Hepatocyte (in vitro differentiated cells): ENCODE measurements around the gene CEP78. TPM values are rescaled to one million over a fixed set of nuclear protein-coding genes. Genes with fewer than 3 reads are reported as not detected.

ENCODE experiments used
- DNase-seq: peaks from one replicate; pipeline ENCODE4 v3.0.0-alpha.2; 2016; ENCODE audit warnings: low spot score
- H2AFZ ChIP-seq: fragments of 200-600 bp; sonication (generic); 2 replicates; pipeline ENCODE4 v1.6.0; 2016; ENCODE audit warnings: antibody characterized with exemption, mild to moderate bottlenecking
- H3K27ac ChIP-seq: fragments of 200-600 bp; sonication (generic); 2 replicates; pipeline ENCODE4 v1.5.1; 2016; ENCODE audit warnings: mild to moderate bottlenecking
- H3K27me3 ChIP-seq: fragments of 200-600 bp; sonication (generic); 2 replicates; pipeline ENCODE4 v1.6.1; 2016
- H3K36me3 ChIP-seq: fragments of 200-600 bp; sonication (generic); replicated peaks from 2 replicates; pipeline ENCODE4 v1.5.1; 2016; ENCODE audit warnings: low read depth; ENCODE audit not compliant: insufficient read depth
- H3K4me1 ChIP-seq: fragments of 200-600 bp; sonication (generic); 2 replicates; pipeline ENCODE4 v1.5.1; 2016; ENCODE audit warnings: mild to moderate bottlenecking, moderate library complexity; ENCODE audit not compliant: insufficient read depth
- H3K4me2 ChIP-seq: fragments of 200-600 bp; sonication (generic); 2 replicates; pipeline ENCODE4 v1.6.0; 2016
- H3K4me3 ChIP-seq: fragments of 200-600 bp; sonication (generic); 2 replicates; pipeline ENCODE4 v1.5.1; 2016; ENCODE audit warnings: mild to moderate bottlenecking
- H3K79me2 ChIP-seq: fragments of 200-600 bp; sonication (generic); 2 replicates; pipeline ENCODE4 v1.6.0; 2017; ENCODE audit warnings: mild to moderate bottlenecking
- H3K9me2 ChIP-seq: fragments of 200-600 bp; sonication (generic); replicated peaks from 2 replicates; pipeline ENCODE4 v1.6.0; 2017; ENCODE audit warnings: mild to moderate bottlenecking; ENCODE audit not compliant: insufficient read depth
- H3K9me3 ChIP-seq: fragments of 200-600 bp; sonication (generic); 2 replicates; pipeline ENCODE4 v1.5.1; 2016; ENCODE audit warnings: low read depth, mild to moderate bottlenecking
- H4K20me1 ChIP-seq: fragments of 200-600 bp; sonication (generic); 2 replicates; pipeline ENCODE4 v1.6.0; 2016; ENCODE audit warnings: mild to moderate bottlenecking; ENCODE audit not compliant: insufficient read depth, poor library complexity, severe bottlenecking
- CTCF ChIP-seq: fragments of 200-600 bp; sonication (generic); IDR thresholded peaks from 2 replicates; pipeline ENCODE4 v1.5.1; 2016; ENCODE audit warnings: antibody characterized with exemption, mild to moderate bottlenecking; ENCODE audit not compliant: poor library complexity
- EZH2 ChIP-seq: fragments of 200-600 bp; sonication (generic); IDR thresholded peaks from 2 replicates; pipeline ENCODE4 v1.6.1; 2016; ENCODE audit warnings: antibody characterized with exemption, mild to moderate bottlenecking, borderline replicate concordance
- EZH2phosphoT487 ChIP-seq: fragments of 200-600 bp; sonication (generic); IDR thresholded peaks from one replicate; pipeline ENCODE4 v1.6.1; 2018; ENCODE audit warnings: antibody characterized with exemption, mild to moderate bottlenecking, low read depth, moderate library complexity; ENCODE audit not compliant: unreplicated experiment, severe bottlenecking
- WGBS: methylation state at CpG from one replicate; pipeline ENCODE4 v1.1.6; 2016; ENCODE audit warnings: low lambda C conversion rate; ENCODE audit errors: missing lambda C conversion rate; 5-methylcytosine and 5-hydroxymethylcytosine counted together
- polyA plus RNA-seq: library from polyadenylated mRNA; unstranded; fragments of >200 nt; fragmentation: Nextera tagmentation; extraction: Ambion mirVana; gene quantifications from 2 replicates; pipeline ENCODE4 v1.2.1, GENCODE V29; 2016
- total RNA-seq: library from RNA; depleted of rRNA; stranded (reverse); fragments of >200 nt; gene quantifications from 2 replicates; pipeline ENCODE4 v1.2.3, GENCODE V29; 2014

The CEP78 gene
- total and polyA plus RNA-seq, 2 experiments from 2014 or later, result 8.1 to 17.2 TPM

DNA sequence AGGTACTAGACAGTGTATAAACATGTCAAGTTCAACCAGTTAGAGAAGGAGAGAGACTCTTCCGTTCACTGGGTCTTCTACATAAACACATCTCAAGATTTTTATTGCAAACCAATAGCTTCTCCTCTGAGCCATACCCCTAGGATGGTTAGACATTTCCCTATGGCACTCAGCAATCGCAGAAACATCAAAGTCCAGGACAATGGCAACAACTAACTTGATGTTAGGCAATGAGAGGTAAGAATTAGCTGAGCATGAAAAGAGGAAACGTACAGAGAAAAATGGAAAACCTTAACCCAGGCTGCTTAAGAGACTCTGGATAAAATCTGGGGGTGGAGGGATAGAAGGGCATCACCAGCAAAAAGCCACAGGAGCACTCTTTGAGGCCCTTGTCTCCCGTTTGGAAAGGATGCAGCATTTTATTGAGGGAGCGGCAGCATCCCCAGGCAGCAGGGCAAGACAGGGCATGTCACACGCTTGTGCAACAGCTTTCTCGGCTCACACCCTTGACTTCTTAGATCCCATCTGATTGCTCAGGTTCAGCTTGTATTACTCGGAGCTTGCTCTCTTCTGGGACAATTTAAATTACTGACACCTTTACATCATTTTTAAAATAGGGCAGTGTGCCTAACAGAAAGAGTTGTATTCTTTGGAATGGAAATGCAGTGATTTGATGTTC lies 52.5 kb downstream of the CEP78 start:
- no peaks in the 10 kb centered on the region for H4K20me1 ChIP-seq
- no peak overlapping the region for H3K27ac ChIP-seq
- H3K9me2 ChIP-seq, result no peaks in the 10 kb centered on the region
- no peaks in the 10 kb centered on the region for H3K4me1 ChIP-seq
- H3K27me3 ChIP-seq, result no peaks in the 10 kb centered on the region
- WGBS, result 76% methylated on average over 8 of the region's 8 CpGs
- H3K4me2 ChIP-seq, result no peak overlapping the region
- H3K9me3 ChIP-seq, result no peaks in the 10 kb centered on the region
- H2AFZ ChIP-seq, result no peak overlapping the region
- no peak for TF ChIP-seq EZH2phosphoT487
- no peak for TF ChIP-seq EZH2
- no peak for DNase-seq
- H3K36me3 ChIP-seq, result no peaks in the 10 kb centered on the region
- H3K4me3 ChIP-seq, result no peak overlapping the region
- H3K79me2 ChIP-seq, result no peaks in the 10 kb centered on the region

GRCh38 chr9:78289474-78289873 lies 53.6 kb downstream of the CEP78 start:
- TF ChIP-seq CTCF (no peak), EZH2 (no peak), EZH2phosphoT487 (no peak)
- no peak for DNase-seq
- WGBS, result 89% methylated on average over 1 of the region's 1 CpG

DNA sequence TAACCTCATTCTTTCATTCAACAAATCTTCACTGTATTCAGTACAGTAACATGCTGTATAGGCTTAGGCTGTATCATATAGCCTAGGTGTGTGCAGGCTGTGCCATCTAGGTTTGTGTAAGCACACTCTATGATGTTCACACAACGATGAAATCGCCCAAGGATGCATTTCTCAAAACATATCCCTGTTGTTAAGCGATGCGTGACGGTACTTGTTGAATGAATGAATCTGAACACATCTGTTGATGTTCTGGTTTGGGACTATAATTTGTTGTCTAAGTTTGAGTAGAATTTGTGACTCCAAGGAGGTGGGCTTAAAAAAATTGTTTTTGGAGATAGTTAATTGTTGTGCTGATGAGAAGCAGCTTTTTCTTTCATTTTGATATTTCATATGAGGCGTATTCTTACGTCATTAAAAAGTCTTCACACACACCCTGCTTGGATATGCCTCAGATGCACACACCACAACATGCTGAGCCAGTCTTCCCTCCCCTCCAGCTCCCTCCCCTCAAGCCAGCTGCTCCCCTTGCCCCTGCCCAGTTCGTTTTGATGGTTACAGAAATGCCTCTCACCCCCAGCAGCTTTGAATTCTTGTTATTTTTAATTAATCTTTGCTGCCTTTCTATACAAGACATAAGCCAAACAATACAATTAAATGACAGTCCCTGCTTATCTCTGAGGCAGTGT lies 55.5 kb downstream of the CEP78 start:
- TF ChIP-seq CTCF (no peak), EZH2phosphoT487 (no peak), EZH2 (no peak)
- Histone ChIP-seq H3K4me1 (peaks cover 6% of the 10 kb centered on the region), H3K4me3 (no peak overlapping the region), H3K9me3 (no peaks in the 10 kb centered on the region), H4K20me1 (no peaks in the 10 kb centered on the region), H2AFZ (peak overlapping the region; percentile 9), H3K4me2 (peak overlapping the region; percentile 63), H3K27ac (no peak overlapping the region), H3K9me2 (no peaks in the 10 kb centered on the region), H3K36me3 (no peaks in the 10 kb centered on the region), H3K79me2 (no peaks in the 10 kb centered on the region), H3K27me3 (no peaks in the 10 kb centered on the region)
- 86% methylated on average over 8 of the region's 8 CpGs for WGBS
- no peak for DNase-seq

More at GRCh38 chr9:78289474-78289873, 53.6 kb downstream of the CEP78 start:
- H3K4me1 ChIP-seq, result no peaks in the 10 kb centered on the region
- no peaks in the 10 kb centered on the region for H3K79me2 ChIP-seq
- H3K4me3 ChIP-seq, result no peak overlapping the region
- no peaks in the 10 kb centered on the region for H4K20me1 ChIP-seq
- no peak overlapping the region for H2AFZ ChIP-seq
- H3K27ac ChIP-seq, result no peak overlapping the region
- H3K9me3 ChIP-seq, result no peaks in the 10 kb centered on the region
- H3K27me3 ChIP-seq, result no peaks in the 10 kb centered on the region
- no peak overlapping the region for H3K4me2 ChIP-seq
- no peaks in the 10 kb centered on the region for H3K36me3 ChIP-seq
- no peaks in the 10 kb centered on the region for H3K9me2 ChIP-seq

GRCh38 chr9:78292026-78292425 lies 56.2 kb downstream of the CEP78 start:
- H3K27ac ChIP-seq, result no peak overlapping the region
- H3K79me2 ChIP-seq, result no peaks in the 10 kb centered on the region
- H3K27me3 ChIP-seq, result no peaks in the 10 kb centered on the region
- no peak for DNase-seq
- TF ChIP-seq EZH2 (no peak), EZH2phosphoT487 (no peak), CTCF (no peak)
- no peaks in the 10 kb centered on the region for H4K20me1 ChIP-seq
- H2AFZ ChIP-seq, result peak overlapping the region; percentile 9
- no peaks in the 10 kb centered on the region for H3K9me3 ChIP-seq
- H3K4me1 ChIP-seq, result peaks cover 6% of the 10 kb centered on the region
- H3K4me3 ChIP-seq, result no peak overlapping the region
- H3K36me3 ChIP-seq, result no peaks in the 10 kb centered on the region
- H3K4me2 ChIP-seq, result peak overlapping the region; percentile 63
- WGBS, result 52% methylated on average over 6 of the region's 6 CpGs
- H3K9me2 ChIP-seq, result no peaks in the 10 kb centered on the region
